Erythroblast (primary cell): ENCODE data around the gene SESN3.

Experiments used
- DNase-seq, 2 experiments: peaks; one replicate each; lab custom pipeline; 2025; lab: John Stamatoyannopoulos, UW
- GATA1 ChIP-seq: IDR thresholded peaks from 2 replicates; pipeline ENCODE4 v1.6.1; 2011; ENCODE audit warnings: low read depth, mild to moderate bottlenecking, control low read depth, low read length, moderate library complexity
- POLR2A ChIP-seq: IDR thresholded peaks from 2 replicates; pipeline ENCODE4 v1.6.1; 2011; ENCODE audit warnings: mild to moderate bottlenecking, low read length

The SESN3 gene

GRCh38 chr11:95115597-95115996, 115.4 kb downstream of the SESN3 start:
- no peak for DNase-seq
- TF ChIP-seq GATA1 (no peak), POLR2A (no peak)
